ENCODE measurements around the gene ARL6IP5. TPM values are rescaled to one million over a fixed set of nuclear protein-coding genes. Genes with fewer than 3 reads are reported as not detected.

Gene ARL6IP5
- total and polyA plus RNA-seq, 9 of the 15 experiments (the other 6 are each of a cell fraction or from before 2014, with no cell fraction given): 10.3 to 54.0 (median 12.7) TPM

DNA sequence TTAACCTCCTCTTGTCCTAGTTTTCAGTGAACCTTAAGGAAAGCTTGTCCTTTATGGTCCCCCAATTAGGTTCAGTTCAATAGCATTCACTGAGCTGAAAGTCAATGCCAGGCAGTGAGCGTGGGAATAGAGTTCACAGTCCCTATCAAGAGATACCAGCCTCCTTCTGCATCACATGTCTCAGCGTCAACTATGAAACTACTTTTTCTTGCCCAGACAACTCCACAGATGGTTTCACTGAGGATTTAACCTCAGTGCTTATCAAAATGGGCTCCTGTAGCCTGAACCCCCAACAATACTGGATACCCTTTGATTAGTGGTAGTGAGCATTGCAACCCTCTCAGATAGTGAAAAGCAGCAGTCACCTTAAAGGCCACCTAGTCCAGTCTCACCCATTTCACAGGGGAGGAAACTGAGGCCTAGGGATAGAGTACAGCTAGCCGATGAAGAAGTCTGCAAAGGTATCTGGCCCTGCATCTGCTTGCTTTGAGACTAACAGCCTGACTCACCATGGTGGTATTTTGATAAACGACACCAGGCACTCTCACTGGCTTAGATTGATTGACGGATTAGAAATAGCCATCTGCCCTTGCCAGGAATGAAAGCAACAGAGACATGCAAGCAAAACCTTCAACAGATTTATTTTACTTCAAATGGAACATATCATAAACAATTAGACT lies 3.0 kb upstream of the ARL6IP5 start (continued):
- TF ChIP-seq GATA2 (CRISPR knock-in tag; IDR thresholded peaks at IDR 0.05): peak; percentile 75; the same call in 1 of the 2 replicates
- peak; percentile 28; the same call in 1 of the 2 replicates for TF ChIP-seq NCOR1 (IDR thresholded peaks at IDR 0.05)
- TF ChIP-seq HDAC2 (IDR thresholded peaks at IDR 0.05): peak; percentile 86
- TF ChIP-seq, protein P1, sequence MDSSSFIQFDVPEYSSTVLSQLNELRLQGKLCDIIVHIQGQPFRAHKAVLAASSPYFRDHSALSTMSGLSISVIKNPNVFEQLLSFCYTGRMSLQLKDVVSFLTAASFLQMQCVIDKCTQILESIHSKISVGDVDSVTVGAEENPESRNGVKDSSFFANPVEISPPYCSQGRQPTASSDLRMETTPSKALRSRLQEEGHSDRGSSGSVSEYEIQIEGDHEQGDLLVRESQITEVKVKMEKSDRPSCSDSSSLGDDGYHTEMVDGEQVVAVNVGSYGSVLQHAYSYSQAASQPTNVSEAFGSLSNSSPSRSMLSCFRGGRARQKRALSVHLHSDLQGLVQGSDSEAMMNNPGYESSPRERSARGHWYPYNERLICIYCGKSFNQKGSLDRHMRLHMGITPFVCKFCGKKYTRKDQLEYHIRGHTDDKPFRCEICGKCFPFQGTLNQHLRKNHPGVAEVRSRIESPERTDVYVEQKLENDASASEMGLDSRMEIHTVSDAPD (CRISPR knock-in tag; IDR thresholded peaks at IDR 0.05): no peak
- peak; percentile 28 for TF ChIP-seq DACH1 (IDR thresholded peaks at IDR 0.05; ENCODE audit: partially characterized antibody)
- TF ChIP-seq, protein P2, sequence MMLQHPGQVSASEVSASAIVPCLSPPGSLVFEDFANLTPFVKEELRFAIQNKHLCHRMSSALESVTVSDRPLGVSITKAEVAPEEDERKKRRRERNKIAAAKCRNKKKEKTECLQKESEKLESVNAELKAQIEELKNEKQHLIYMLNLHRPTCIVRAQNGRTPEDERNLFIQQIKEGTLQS (IDR thresholded peaks at IDR 0.05): peak; percentile 39; the same call in 1 of the 2 replicates
- TF ChIP-seq, protein P2 (CRISPR knock-in tag; conservative IDR thresholded peaks at IDR 0.05): no peak
- TF ChIP-seq, protein P3, sequence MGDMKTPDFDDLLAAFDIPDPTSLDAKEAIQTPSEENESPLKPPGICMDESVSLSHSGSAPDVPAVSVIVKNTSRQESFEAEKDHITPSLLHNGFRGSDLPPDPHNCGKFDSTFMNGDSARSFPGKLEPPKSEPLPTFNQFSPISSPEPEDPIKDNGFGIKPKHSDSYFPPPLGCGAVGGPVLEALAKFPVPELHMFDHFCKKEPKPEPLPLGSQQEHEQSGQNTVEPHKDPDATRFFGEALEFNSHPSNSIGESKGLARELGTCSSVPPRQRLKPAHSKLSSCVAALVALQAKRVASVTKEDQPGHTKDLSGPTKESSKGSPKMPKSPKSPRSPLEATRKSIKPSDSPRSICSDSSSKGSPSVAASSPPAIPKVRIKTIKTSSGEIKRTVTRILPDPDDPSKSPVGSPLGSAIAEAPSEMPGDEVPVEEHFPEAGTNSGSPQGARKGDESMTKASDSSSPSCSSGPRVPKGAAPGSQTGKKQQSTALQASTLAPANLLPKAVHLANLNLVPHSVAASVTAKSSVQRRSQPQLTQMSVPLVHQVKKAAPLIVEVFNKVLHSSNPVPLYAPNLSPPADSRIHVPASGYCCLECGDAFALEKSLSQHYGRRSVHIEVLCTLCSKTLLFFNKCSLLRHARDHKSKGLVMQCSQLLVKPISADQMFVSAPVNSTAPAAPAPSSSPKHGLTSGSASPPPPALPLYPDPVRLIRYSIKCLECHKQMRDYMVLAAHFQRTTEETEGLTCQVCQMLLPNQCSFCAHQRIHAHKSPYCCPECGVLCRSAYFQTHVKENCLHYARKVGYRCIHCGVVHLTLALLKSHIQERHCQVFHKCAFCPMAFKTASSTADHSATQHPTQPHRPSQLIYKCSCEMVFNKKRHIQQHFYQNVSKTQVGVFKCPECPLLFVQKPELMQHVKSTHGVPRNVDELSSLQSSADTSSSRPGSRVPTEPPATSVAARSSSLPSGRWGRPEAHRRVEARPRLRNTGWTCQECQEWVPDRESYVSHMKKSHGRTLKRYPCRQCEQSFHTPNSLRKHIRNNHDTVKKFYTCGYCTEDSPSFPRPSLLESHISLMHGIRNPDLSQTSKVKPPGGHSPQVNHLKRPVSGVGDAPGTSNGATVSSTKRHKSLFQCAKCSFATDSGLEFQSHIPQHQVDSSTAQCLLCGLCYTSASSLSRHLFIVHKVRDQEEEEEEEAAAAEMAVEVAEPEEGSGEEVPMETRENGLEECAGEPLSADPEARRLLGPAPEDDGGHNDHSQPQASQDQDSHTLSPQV (IDR thresholded peaks at IDR 0.05): no peak
- TF ChIP-seq TAL1 (IDR thresholded peaks at IDR 0.05): peak; percentile 38
- TF ChIP-seq CHD4 (IDR thresholded peaks at IDR 0.05; ENCODE audit: insufficient read depth, insufficient replicate concordance, low read depth, low read length, poor library complexity, severe bottlenecking): peak; percentile 35
- no peak for TF ChIP-seq SRF (CRISPR knock-in tag; IDR thresholded peaks at IDR 0.05)
- TF ChIP-seq BCOR (IDR thresholded peaks at IDR 0.05): peak; percentile 96
- TF ChIP-seq, protein P4, sequence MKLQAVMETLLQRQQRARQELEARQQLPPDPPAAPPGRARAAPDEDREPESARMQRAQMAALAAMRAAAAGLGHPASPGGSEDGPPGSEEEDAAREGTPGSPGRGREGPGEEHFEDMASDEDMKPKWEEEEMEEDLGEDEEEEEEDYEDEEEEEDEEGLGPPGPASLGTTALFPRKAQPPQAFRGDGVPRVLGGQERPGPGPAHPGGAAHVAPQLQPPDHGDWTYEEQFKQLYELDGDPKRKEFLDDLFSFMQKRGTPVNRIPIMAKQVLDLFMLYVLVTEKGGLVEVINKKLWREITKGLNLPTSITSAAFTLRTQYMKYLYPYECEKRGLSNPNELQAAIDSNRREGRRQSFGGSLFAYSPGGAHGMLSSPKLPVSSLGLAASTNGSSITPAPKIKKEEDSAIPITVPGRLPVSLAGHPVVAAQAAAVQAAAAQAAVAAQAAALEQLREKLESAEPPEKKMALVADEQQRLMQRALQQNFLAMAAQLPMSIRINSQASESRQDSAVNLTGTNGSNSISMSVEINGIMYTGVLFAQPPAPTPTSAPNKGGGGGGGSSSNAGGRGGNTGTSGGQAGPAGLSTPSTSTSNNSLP (IDR thresholded peaks at IDR 0.05; ENCODE audit: borderline replicate concordance, low read depth, low read length): 0 out of 2 replicates have a peak, but pooled peaks have one; percentile 24
- peak; percentile 85 for TF ChIP-seq FOSL1 (tag; conservative IDR thresholded peaks at IDR 0.05)
- TF ChIP-seq, protein P5, sequence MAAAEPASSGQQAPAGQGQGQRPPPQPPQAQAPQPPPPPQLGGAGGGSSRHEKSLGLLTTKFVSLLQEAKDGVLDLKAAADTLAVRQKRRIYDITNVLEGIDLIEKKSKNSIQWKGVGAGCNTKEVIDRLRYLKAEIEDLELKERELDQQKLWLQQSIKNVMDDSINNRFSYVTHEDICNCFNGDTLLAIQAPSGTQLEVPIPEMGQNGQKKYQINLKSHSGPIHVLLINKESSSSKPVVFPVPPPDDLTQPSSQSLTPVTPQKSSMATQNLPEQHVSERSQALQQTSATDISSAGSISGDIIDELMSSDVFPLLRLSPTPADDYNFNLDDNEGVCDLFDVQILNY (CRISPR knock-in tag; IDR thresholded peaks at IDR 0.05): no peak
- peak; percentile 58; the same call in 1 of the 2 replicates for TF ChIP-seq CBFA2T2 (conservative IDR thresholded peaks at IDR 0.05)
- TF ChIP-seq PHF21A (IDR thresholded peaks at IDR 0.05; ENCODE audit: borderline replicate concordance, low read depth): no peak
- TF ChIP-seq ZNF121 (CRISPR knock-in tag; conservative IDR thresholded peaks at IDR 0.05): no peak
- no peak for TF ChIP-seq COPS2 (conservative IDR thresholded peaks at IDR 0.05)
- no peak for TF ChIP-seq GABPB2 (CRISPR knock-in tag; conservative IDR thresholded peaks at IDR 0.05)

Data from K562 (cell line).